Stimulated activated CD4-positive, alpha-beta T cell treated with anti-CD3 and anti-CD28 coated beads, Interleukin-4, amount 100 ng/mL, for 1 hour (primary cell): ENCODE results near the gene BSX.

ENCODE experiments used
- DNase-seq: peaks from one replicate; pipeline ENCODE4 v3.0.0-alpha.2; 2020

The BSX gene

GRCh38 chr11:122981388-122982264 lies at the start of gene BSX:
TSS of gene BSX (minus strand) at chr11:122981834. CDS start at chr11:122981671, 163 bp downstream.
- DNase-seq, result peak; percentile 62

GRCh38 chr11:123030517-123030916 lies 48.9 kb upstream of the BSX start:
- DNase-seq, result no peak

GRCh38 chr11:123020968-123021367 lies 39.3 kb upstream of the BSX start:
- peak; percentile 15 for DNase-seq

- no peak for DNase-seq
Observed at GRCh38 chr11:123018702-123019101, 37.1 kb upstream of the BSX start.

- no peak for DNase-seq
Observed at GRCh38 chr11:123011510-123011909, 29.9 kb upstream of the BSX start.

GRCh38 chr11:123006860-123007542 lies 25.4 kb upstream of the BSX start:
- DNase-seq, result no peak

- no peak for DNase-seq
Observed at GRCh38 chr11:123000721-123001120, 19.1 kb upstream of the BSX start.

GRCh38 chr11:122998727-122999366 lies 17.2 kb upstream of the BSX start:
- DNase-seq, result no peak

GRCh38 chr11:122995526-122995925 lies 13.9 kb upstream of the BSX start:
- DNase-seq, result no peak

- DNase-seq, result no peak
Observed at GRCh38 chr11:122984186-122985011, 2.8 kb upstream of the BSX start.

- DNase-seq, result no peak
Observed at GRCh38 chr11:122983438-122984185, 2.0 kb upstream of the BSX start.

- no peak for DNase-seq
Observed at GRCh38 chr11:122979815-122980595, 1.6 kb downstream of the BSX start.

GRCh38 chr11:122979103-122979814 lies 2.4 kb downstream of the BSX start:
- no peak for DNase-seq

- no peak for DNase-seq
Observed at GRCh38 chr11:122978299-122978620, 3.4 kb downstream of the BSX start.

- no peak for DNase-seq
Observed at GRCh38 chr11:122977470-122978298, 4.0 kb downstream of the BSX start.

- no peak for DNase-seq
Observed at GRCh38 chr11:122976734-122977469, 4.7 kb downstream of the BSX start.

GRCh38 chr11:122976061-122976733 lies 5.4 kb downstream of the BSX start:
- no peak for DNase-seq

GRCh38 chr11:122963961-122964360 lies 17.7 kb downstream of the BSX start:
- DNase-seq, result no peak
